Subcutaneous adipose tissue (tissue), 4 donors: ENCODE measurements around the gene SMARCD2. TPM values are rescaled to one million over a fixed set of nuclear protein-coding genes. Genes with fewer than 3 reads are reported as not detected.

ENCODE experiments used
- CTCF ChIP-seq: fragments of 450-650 bp; IDR thresholded peaks from one replicate; pipeline ENCODE4 v1.5.1; 2016; ENCODE audit warnings: low read depth, mild to moderate bottlenecking, control low read depth, antibody characterized with exemption, moderate library complexity
- total RNA-seq, 4 donors: library from RNA; depleted of rRNA; stranded (reverse); fragments of >200 nt; gene quantifications; one replicate each; pipeline ENCODE4 v1.1.0, GENCODE V29; 2016

The SMARCD2 gene
- total RNA-seq, 4 donors from 2014 or later: 101 to 246 (median 141) TPM

- no peak for TF ChIP-seq CTCF
These were observed 19.9 kb downstream of the SMARCD2 start for GRCh38 chr17:63822537-63822936.

- no peak for TF ChIP-seq CTCF
These were observed 20.7 kb downstream of the SMARCD2 start for GRCh38 chr17:63821804-63822203.

GRCh38 chr17:63820963-63821561 lies 21.4 kb downstream of the SMARCD2 start:
- TF ChIP-seq CTCF: no peak

GRCh38 chr17:63819585-63820537 lies 22.6 kb downstream of the SMARCD2 start:
- TF ChIP-seq CTCF: no peak

GRCh38 chr17:63819131-63819530 lies 23.4 kb downstream of the SMARCD2 start:
- TF ChIP-seq CTCF: no peak

GRCh38 chr17:63817736-63818385 lies 24.6 kb downstream of the SMARCD2 start:
- TF ChIP-seq CTCF: no peak

GRCh38 chr17:63816669-63817068 lies 25.8 kb downstream of the SMARCD2 start:
- TF ChIP-seq CTCF: no peak
